HL-60 (cell line): ENCODE measurements around the gene MASP2.
"Not testable (repeated sequence)": the region's sequence is repeated elsewhere in the genome, so short reads cannot be mapped to it uniquely, and the experiment has no call there.

Source experiments
- DNase-seq, 2 experiments: peaks; one replicate each; pipeline ENCODE4 v3.0.0-alpha.2; 2010 to 2020; ENCODE audit warnings: low read depth in 1 of 2, low spot score in 1 of 2
- H3K27ac ChIP-seq: fragments of 250-450 bp; sonication (Bioruptor Pico); replicated peaks from 2 replicates; pipeline ENCODE4 v1.5.1; 2020; ENCODE audit warnings: mild to moderate bottlenecking, moderate library complexity
- H3K27me3 ChIP-seq: fragments of 250-450 bp; sonication (Bioruptor Pico); 2 replicates; pipeline ENCODE4 v1.5.1; 2021; ENCODE audit warnings: mild to moderate bottlenecking, moderate library complexity; ENCODE audit not compliant: insufficient read depth, poor library complexity, severe bottlenecking
- H3K4me3 ChIP-seq: replicated peaks from 2 replicates; pipeline ENCODE4 v1.5.1; 2011; ENCODE audit warnings: mild to moderate bottlenecking, control low read depth, low read length; ENCODE audit not compliant: insufficient read depth
- GABPA ChIP-seq: IDR thresholded peaks from 2 replicates; pipeline ENCODE4 v1.6.1; 2012; ENCODE audit warnings: low read depth
- POLR2AphosphoS5 ChIP-seq: IDR thresholded peaks from 2 replicates; pipeline ENCODE4 v1.6.1; 2012; ENCODE audit warnings: low read depth
- SPI1 ChIP-seq: IDR thresholded peaks from 2 replicates; pipeline ENCODE4 v1.6.1; 2012; ENCODE audit warnings: low read depth, mild to moderate bottlenecking, borderline replicate concordance
- TF ChIP-seq, protein P1 (sequence below): IDR thresholded peaks from 2 replicates; pipeline ENCODE4 v1.6.1; 2012; ENCODE audit warnings: low read depth; ENCODE audit not compliant: insufficient replicate concordance
- TF ChIP-seq, protein P2 (sequence below): IDR thresholded peaks from one replicate; pipeline ENCODE4 v1.5.1; 2011; ENCODE audit warnings: low read length, control low read depth, inconsistent platforms; ENCODE audit not compliant: insufficient read depth

The MASP2 gene

GRCh38 chr1:11037740-11038182, 9.3 kb downstream of the MASP2 start:
- no peak overlapping the region for H3K4me3 ChIP-seq
- H3K27me3 ChIP-seq, result no peaks in the 10 kb centered on the region
- no peak overlapping the region for H3K27ac ChIP-seq
- TF ChIP-seq, protein P1, sequence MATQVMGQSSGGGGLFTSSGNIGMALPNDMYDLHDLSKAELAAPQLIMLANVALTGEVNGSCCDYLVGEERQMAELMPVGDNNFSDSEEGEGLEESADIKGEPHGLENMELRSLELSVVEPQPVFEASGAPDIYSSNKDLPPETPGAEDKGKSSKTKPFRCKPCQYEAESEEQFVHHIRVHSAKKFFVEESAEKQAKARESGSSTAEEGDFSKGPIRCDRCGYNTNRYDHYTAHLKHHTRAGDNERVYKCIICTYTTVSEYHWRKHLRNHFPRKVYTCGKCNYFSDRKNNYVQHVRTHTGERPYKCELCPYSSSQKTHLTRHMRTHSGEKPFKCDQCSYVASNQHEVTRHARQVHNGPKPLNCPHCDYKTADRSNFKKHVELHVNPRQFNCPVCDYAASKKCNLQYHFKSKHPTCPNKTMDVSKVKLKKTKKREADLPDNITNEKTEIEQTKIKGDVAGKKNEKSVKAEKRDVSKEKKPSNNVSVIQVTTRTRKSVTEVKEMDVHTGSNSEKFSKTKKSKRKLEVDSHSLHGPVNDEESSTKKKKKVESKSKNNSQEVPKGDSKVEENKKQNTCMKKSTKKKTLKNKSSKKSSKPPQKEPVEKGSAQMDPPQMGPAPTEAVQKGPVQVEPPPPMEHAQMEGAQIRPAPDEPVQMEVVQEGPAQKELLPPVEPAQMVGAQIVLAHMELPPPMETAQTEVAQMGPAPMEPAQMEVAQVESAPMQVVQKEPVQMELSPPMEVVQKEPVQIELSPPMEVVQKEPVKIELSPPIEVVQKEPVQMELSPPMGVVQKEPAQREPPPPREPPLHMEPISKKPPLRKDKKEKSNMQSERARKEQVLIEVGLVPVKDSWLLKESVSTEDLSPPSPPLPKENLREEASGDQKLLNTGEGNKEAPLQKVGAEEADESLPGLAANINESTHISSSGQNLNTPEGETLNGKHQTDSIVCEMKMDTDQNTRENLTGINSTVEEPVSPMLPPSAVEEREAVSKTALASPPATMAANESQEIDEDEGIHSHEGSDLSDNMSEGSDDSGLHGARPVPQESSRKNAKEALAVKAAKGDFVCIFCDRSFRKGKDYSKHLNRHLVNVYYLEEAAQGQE, result no peak
- TF ChIP-seq SPI1 (no peak), POLR2AphosphoS5 (no peak)
- TF ChIP-seq, protein P2, sequence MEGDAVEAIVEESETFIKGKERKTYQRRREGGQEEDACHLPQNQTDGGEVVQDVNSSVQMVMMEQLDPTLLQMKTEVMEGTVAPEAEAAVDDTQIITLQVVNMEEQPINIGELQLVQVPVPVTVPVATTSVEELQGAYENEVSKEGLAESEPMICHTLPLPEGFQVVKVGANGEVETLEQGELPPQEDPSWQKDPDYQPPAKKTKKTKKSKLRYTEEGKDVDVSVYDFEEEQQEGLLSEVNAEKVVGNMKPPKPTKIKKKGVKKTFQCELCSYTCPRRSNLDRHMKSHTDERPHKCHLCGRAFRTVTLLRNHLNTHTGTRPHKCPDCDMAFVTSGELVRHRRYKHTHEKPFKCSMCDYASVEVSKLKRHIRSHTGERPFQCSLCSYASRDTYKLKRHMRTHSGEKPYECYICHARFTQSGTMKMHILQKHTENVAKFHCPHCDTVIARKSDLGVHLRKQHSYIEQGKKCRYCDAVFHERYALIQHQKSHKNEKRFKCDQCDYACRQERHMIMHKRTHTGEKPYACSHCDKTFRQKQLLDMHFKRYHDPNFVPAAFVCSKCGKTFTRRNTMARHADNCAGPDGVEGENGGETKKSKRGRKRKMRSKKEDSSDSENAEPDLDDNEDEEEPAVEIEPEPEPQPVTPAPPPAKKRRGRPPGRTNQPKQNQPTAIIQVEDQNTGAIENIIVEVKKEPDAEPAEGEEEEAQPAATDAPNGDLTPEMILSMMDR, result peak; percentile 97
- DNase-seq, result peak; percentile 73 to 85

GRCh38 chr1:11037019-11037739, 9.9 kb downstream of the MASP2 start:
- H3K27me3 ChIP-seq, H3K4me3 ChIP-seq, H3K27ac ChIP-seq, DNase-seq: not testable (repeated sequence)

DNA sequence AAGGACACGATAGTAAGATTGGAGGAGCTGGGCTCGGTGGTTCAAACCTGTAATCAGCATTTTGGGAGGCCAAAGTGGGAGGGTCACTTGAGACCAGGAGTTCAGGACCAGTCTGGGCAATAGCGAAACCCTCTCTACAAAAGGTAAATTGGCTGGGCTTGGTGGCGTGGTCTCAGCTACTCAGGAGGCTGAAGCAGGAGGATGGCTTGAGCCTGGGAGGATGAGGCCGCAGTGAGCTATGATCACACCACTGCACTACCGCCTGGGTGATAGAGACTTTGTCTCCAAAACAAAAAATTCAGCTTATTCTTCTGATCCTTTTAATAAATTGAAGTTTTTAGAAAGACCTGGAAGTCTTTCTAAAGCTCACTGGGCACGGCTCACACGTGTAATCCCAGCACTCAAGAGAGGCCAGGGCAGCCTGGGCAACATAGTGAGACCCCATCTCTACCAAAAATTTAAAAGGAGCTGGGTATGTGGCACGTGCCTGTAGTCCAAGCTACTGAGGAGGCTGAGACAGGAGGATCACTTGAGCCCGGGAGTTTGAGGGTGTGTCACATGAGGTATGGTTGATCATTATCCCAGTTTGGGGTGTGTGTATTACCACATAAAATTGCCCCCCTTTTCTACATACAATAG, 15.3 kb downstream of the MASP2 start:
- no peak overlapping the region for H3K27ac ChIP-seq
- no peak for TF ChIP-seq SPI1
- no peak for TF ChIP-seq GABPA
- TF ChIP-seq, protein P1, result no peak
- TF ChIP-seq POLR2AphosphoS5, result no peak
- TF ChIP-seq, protein P2, result no peak
- DNase-seq, result no peak
- H3K27me3 ChIP-seq, result no peaks in the 10 kb centered on the region
- no peak overlapping the region for H3K4me3 ChIP-seq

GRCh38 chr1:11030865-11031264, 16.2 kb downstream of the MASP2 start:
- no peak overlapping the region for H3K4me3 ChIP-seq
- H3K27me3 ChIP-seq, result no peaks in the 10 kb centered on the region
- no peak for DNase-seq
- TF ChIP-seq, protein P1, result no peak
- TF ChIP-seq SPI1 (no peak), GABPA (no peak), POLR2AphosphoS5 (no peak)
- TF ChIP-seq, protein P2, result no peak
- no peak overlapping the region for H3K27ac ChIP-seq
